GM23338 (cell line): ENCODE measurements around the gene TPO.

ENCODE experiments used
- EZH2 ChIP-seq: fragments of 200-600 bp; sonication (generic); IDR thresholded peaks from one replicate; pipeline ENCODE4 v1.8.0; 2017; ENCODE audit warnings: antibody characterized with exemption, mild to moderate bottlenecking, low read depth; ENCODE audit not compliant: unreplicated experiment
- EZH2phosphoT487 ChIP-seq: fragments of 200-600 bp; sonication (generic); IDR thresholded peaks from one replicate; pipeline ENCODE4 v1.8.1; 2018; ENCODE audit warnings: antibody characterized with exemption; ENCODE audit not compliant: unreplicated experiment
- POLR2AphosphoS5 ChIP-seq: IDR thresholded peaks from 2 replicates; pipeline ENCODE4 v1.6.1; 2016; ENCODE audit warnings: antibody characterized with exemption, low read depth
- ZNF114 ChIP-seq: fragments of 250-450 bp; sonication (Bioruptor Pico); IDR thresholded peaks from 2 replicates; pipeline ENCODE4 v1.5.0; 2020; ENCODE audit warnings: mild to moderate bottlenecking, moderate library complexity
- TF ChIP-seq, protein P1 (sequence below), 2 experiments: fragments of 200-600 bp in 1 of 2; sonication (generic) in 1 of 2; conservative IDR thresholded peaks; 2 replicates each; pipeline versions ENCODE4 v1.5.1 to v1.6.1; 2016 to 2017; ENCODE audit warnings: antibody characterized with exemption in 2 of 2, low read depth in 2 of 2, mild to moderate bottlenecking in 2 of 2, moderate library complexity in 1 of 2
- TF ChIP-seq, protein P2 (sequence below): IDR thresholded peaks from one replicate; pipeline ENCODE4 v1.6.1; 2018; ENCODE audit warnings: antibody characterized with exemption; ENCODE audit not compliant: unreplicated experiment

DNA sequence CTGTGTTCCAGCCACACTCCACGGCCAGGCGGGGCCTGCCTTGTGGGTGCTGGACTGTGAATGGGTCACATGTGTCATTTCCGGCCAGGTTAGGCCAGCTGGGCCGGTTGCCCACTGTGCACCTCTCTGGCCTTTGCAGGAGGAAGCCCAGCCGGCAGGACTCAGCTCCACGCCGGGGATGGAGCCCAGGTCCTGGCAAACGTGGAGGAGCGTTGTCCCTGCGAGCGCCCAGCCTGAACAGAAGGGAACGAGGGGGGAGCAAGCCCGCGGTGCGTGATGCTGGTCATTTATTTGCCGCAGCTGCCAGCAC lies 178.2 kb downstream of the TPO start:
- TF ChIP-seq, protein P1, sequence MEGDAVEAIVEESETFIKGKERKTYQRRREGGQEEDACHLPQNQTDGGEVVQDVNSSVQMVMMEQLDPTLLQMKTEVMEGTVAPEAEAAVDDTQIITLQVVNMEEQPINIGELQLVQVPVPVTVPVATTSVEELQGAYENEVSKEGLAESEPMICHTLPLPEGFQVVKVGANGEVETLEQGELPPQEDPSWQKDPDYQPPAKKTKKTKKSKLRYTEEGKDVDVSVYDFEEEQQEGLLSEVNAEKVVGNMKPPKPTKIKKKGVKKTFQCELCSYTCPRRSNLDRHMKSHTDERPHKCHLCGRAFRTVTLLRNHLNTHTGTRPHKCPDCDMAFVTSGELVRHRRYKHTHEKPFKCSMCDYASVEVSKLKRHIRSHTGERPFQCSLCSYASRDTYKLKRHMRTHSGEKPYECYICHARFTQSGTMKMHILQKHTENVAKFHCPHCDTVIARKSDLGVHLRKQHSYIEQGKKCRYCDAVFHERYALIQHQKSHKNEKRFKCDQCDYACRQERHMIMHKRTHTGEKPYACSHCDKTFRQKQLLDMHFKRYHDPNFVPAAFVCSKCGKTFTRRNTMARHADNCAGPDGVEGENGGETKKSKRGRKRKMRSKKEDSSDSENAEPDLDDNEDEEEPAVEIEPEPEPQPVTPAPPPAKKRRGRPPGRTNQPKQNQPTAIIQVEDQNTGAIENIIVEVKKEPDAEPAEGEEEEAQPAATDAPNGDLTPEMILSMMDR (conservative IDR thresholded peaks at IDR 0.05; ENCODE audit: low read depth in 2 of 2), result no peak
- TF ChIP-seq EZH2phosphoT487 (no peak), POLR2AphosphoS5 (no peak), ZNF114 (CRISPR knock-in tag) (no peak), EZH2 (no peak)
- TF ChIP-seq, protein P2, sequence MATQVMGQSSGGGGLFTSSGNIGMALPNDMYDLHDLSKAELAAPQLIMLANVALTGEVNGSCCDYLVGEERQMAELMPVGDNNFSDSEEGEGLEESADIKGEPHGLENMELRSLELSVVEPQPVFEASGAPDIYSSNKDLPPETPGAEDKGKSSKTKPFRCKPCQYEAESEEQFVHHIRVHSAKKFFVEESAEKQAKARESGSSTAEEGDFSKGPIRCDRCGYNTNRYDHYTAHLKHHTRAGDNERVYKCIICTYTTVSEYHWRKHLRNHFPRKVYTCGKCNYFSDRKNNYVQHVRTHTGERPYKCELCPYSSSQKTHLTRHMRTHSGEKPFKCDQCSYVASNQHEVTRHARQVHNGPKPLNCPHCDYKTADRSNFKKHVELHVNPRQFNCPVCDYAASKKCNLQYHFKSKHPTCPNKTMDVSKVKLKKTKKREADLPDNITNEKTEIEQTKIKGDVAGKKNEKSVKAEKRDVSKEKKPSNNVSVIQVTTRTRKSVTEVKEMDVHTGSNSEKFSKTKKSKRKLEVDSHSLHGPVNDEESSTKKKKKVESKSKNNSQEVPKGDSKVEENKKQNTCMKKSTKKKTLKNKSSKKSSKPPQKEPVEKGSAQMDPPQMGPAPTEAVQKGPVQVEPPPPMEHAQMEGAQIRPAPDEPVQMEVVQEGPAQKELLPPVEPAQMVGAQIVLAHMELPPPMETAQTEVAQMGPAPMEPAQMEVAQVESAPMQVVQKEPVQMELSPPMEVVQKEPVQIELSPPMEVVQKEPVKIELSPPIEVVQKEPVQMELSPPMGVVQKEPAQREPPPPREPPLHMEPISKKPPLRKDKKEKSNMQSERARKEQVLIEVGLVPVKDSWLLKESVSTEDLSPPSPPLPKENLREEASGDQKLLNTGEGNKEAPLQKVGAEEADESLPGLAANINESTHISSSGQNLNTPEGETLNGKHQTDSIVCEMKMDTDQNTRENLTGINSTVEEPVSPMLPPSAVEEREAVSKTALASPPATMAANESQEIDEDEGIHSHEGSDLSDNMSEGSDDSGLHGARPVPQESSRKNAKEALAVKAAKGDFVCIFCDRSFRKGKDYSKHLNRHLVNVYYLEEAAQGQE, result no peak
